ENCODE measurements around the gene ZNF438.

- TF ChIP-seq, protein P1, sequence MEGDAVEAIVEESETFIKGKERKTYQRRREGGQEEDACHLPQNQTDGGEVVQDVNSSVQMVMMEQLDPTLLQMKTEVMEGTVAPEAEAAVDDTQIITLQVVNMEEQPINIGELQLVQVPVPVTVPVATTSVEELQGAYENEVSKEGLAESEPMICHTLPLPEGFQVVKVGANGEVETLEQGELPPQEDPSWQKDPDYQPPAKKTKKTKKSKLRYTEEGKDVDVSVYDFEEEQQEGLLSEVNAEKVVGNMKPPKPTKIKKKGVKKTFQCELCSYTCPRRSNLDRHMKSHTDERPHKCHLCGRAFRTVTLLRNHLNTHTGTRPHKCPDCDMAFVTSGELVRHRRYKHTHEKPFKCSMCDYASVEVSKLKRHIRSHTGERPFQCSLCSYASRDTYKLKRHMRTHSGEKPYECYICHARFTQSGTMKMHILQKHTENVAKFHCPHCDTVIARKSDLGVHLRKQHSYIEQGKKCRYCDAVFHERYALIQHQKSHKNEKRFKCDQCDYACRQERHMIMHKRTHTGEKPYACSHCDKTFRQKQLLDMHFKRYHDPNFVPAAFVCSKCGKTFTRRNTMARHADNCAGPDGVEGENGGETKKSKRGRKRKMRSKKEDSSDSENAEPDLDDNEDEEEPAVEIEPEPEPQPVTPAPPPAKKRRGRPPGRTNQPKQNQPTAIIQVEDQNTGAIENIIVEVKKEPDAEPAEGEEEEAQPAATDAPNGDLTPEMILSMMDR (IDR thresholded peaks at IDR 0.05; ENCODE audit: low read depth, low read length): no peak
- TF ChIP-seq POLR2A (IDR thresholded peaks at IDR 0.05; ENCODE audit: extremely low read depth, insufficient read length) (no peak), MAX (IDR thresholded peaks at IDR 0.05; ENCODE audit: low read depth, low read length) (no peak), MYC (IDR thresholded peaks at IDR 0.05; ENCODE audit: low read depth, low read length) (no peak)
Measured at GRCh38 chr10:30898964-30899363, 132.7 kb downstream of the ZNF438 start.

Data from NB4 (cell line).